Endothelial cell of hepatic sinusoid (primary cell): ENCODE measurements around the gene PROP1.
"Not testable (repeated sequence)": the region's sequence is repeated elsewhere in the genome, so short reads cannot be mapped to it uniquely, and the experiment has no call there.

Experiments used
- in situ Hi-C: cut with HindIII; loops from 2 replicates; pipeline ENCODE4 v1.10.0; 2017; ENCODE audit warnings: low sequenced_read_pairs

Gene PROP1

GRCh38 chr5:177982956-177983355 lies 13.1 kb downstream of the PROP1 start:
- in situ Hi-C loops, result no loop called here

- in situ Hi-C loops, result no loop called here
Measured at GRCh38 chr5:177982072-177982727, 13.8 kb downstream of the PROP1 start.

- in situ Hi-C loops, result no loop called here
Measured at GRCh38 chr5:177981296-177982071, 14.6 kb downstream of the PROP1 start.

GRCh38 chr5:177980743-177981151 lies 15.3 kb downstream of the PROP1 start:
- in situ Hi-C loops, result no loop called here

- in situ Hi-C loops, result not testable (repeated sequence)
Measured at GRCh38 chr5:177977600-177977999, 18.4 kb downstream of the PROP1 start.

GRCh38 chr5:177973066-177973635 lies 22.9 kb downstream of the PROP1 start:
- in situ Hi-C loops, result no loop called here

- in situ Hi-C loops, result no loop called here
Measured at GRCh38 chr5:177972613-177973012, 23.4 kb downstream of the PROP1 start.

- in situ Hi-C loops, result not testable (repeated sequence)
Measured at GRCh38 chr5:177972014-177972413, 24.0 kb downstream of the PROP1 start.

- in situ Hi-C loops, result no loop called here
Measured at GRCh38 chr5:177968661-177969211, 27.3 kb downstream of the PROP1 start.

- in situ Hi-C loops, result no loop called here
Measured at GRCh38 chr5:177967221-177967887, 28.7 kb downstream of the PROP1 start.

- in situ Hi-C loops, result no loop called here
Measured at GRCh38 chr5:177966839-177967166, 29.2 kb downstream of the PROP1 start.

GRCh38 chr5:177966009-177966838 lies 29.8 kb downstream of the PROP1 start:
- in situ Hi-C loops, result no loop called here

GRCh38 chr5:177964471-177964870 lies 31.6 kb downstream of the PROP1 start:
- in situ Hi-C loops, result no loop called here

- in situ Hi-C loops, result no loop called here
Measured at GRCh38 chr5:177963966-177964365, 32.1 kb downstream of the PROP1 start.

GRCh38 chr5:177959315-177959714 lies 36.7 kb downstream of the PROP1 start:
- in situ Hi-C loops, result no loop called here

- in situ Hi-C loops, result no loop called here
Measured at GRCh38 chr5:177958696-177959095, 37.3 kb downstream of the PROP1 start.

GRCh38 chr5:177957241-177957640 lies 38.8 kb downstream of the PROP1 start:
- in situ Hi-C loops, result no loop called here

- in situ Hi-C loops, result not testable (repeated sequence)
Measured at GRCh38 chr5:177953101-177953500, 42.9 kb downstream of the PROP1 start.

GRCh38 chr5:177949656-177950055 lies 46.4 kb downstream of the PROP1 start:
- in situ Hi-C loops, result not testable (repeated sequence)

GRCh38 chr5:177949065-177949464 lies 47.0 kb downstream of the PROP1 start:
- in situ Hi-C loops, result not testable (repeated sequence)
